GM19025 (cell line): ENCODE data around the gene NEURL3.
A peak's percentile ranks its signal among the peaks of the same experiment; 100 is the strongest.
"Not testable (repeated sequence)": the region's sequence is repeated elsewhere in the genome, so short reads cannot be mapped to it uniquely, and the experiment has no call there.

Source experiments
- ATAC-seq: cut with Tn5 transposase; IDR thresholded peaks from one replicate; pipeline ENCODE4 v1.9.1; 2021; ENCODE audit warnings: mild to moderate bottlenecking, low read depth, moderate library complexity; ENCODE audit not compliant: unreplicated experiment

NEURL3 gene

DNA sequence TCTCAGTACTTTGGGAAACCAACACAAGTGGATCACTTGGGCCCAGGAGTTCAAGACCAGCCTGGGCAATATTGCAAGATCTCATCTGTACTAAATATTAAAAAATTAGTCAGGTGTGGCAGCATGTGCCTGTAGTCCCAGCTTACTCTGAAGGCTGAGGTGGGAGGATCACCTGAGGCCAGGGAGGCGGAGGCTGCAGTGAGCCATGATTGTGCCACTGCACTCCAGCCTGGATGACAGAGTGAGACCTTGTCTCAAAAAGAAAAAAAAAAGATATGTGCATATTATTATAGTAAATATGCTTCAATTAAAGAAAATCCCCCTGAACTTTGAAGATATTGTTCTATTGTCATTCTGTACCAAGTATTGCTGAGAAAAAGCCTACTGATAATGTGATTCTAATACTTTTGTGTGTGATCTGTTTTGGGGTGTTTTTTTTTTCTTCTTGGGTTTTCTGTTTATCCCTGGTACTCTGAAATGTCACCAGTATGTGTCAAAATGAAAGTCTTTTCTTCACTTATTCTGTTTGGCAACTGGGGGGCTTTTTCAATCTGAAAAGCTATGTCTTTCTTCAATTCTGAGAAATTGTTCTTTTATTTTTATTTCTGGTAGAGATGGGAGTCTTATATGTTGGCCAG, 13.2 kb downstream of the NEURL3 start:
- ATAC-seq = no peak

DNA sequence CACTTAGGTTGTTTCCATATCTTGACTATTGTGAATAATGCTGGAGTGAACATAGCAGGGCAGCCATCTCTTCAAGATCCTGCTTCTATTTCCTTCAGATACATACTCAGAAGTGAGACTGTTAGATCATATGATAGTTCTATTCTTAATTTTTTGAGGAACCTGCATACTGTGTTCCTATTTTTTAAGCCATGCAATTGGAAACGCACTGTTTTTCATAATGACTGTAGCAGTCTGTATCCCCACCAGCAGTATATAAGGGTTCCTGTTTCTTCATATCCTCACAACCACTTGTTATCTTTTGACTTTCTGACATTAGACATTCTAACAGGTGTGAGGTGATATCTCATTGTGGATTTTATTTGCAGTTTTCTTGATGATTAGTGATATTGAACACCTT, 15.5 kb downstream of the NEURL3 start:
- ATAC-seq = no peak

DNA sequence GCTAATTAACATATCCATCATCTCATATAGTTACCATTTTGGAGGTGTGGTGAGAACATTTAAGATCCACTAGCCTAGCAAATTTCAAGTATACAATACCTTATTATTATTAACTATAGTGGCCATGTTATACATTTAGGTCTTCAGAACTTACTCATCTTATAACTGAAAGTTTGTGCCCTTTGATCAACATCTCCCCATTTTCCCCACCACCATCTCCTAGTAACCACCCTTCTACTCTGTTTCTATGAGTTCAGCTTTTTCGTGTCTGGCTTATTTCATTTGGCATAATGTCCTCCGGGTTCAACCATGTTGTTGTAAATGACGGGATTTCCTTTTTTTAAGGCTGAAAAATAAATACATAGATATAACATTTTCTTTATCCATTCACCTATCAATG, 15.9 kb downstream of the NEURL3 start:
- ATAC-seq = no peak

DNA sequence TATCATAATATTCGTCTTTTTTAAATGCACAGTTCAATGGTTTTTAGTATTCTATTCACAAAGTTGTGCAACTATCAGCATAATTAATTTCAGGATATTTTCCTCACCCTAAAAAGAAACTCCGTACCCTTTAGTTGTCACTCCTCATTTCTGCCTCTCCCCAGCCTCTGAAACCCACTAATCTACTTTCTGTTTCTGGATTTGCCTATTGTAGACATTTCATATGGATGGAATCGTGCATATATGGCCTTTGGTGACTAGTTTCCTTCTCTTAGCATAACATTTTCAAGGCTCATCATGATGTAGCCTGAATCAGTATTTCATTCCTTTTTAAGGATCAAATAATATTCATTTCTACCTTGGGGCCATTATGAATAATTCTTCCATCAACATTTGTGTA, 18.5 kb downstream of the NEURL3 start:
- ATAC-seq = no peak

DNA sequence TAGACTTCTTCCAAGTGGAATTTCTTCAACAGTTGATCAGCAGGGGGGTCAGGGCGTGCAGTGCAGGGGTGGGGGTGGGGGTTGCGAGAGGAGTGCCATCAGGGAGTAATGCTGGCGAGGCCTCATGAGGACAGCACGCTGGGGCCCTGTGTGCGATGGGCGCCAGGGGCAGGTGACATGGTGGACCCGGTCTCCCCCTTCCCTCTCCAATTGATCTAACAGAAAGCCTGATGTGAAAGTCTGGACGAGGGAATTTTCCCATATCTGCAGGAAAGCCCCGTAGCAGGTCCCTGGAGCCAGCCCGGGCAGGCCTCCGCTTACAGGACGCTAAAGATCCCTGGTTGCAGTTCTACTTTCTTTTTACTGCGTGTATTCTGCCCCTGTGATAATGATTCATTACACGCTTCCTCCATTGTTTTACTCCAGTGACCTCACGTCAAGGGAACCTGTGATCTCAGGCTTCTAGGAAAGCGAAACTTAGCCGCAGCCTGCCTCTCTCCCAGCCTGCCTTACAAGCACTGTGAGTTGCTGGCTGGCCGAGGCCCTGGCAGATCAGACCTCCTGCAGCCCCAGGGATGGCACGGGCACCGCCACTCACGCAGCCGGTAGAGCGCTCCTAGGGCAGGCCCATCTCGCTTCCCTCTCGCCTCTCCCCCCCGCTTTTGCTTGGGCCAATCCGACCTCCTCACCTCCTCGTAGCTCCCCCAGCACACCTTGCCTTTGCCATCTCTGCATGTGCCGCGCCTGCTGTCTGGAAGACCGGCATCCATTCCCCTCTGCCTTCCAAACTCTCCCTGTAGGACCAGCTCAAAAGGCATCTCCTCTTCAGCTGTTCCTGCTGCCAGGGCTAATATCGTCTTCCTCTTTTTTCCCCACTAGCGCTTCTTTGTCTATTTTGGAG, 19.2 kb downstream of the NEURL3 start:
- peak; percentile 90 for ATAC-seq

DNA sequence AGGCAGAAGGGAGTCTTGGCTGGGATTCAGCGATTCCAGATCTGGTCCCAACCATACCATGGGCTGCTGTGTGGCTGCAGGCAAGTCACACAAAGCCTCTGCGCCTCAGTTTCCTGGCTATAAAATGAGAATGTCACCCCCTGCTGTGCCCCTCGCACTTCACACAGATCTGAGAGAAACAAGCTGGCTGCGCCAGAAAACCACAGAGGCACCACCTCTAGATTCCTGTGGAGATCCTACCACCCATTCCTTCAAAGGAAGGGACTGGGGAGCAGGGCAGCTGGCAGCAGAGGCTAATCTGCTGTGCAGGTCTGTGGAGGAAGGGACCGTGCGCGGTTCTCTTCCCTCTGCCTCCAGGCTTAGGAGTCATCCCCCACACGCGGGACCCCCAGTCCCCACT, 19.8 kb downstream of the NEURL3 start:
- ATAC-seq = no peak

DNA sequence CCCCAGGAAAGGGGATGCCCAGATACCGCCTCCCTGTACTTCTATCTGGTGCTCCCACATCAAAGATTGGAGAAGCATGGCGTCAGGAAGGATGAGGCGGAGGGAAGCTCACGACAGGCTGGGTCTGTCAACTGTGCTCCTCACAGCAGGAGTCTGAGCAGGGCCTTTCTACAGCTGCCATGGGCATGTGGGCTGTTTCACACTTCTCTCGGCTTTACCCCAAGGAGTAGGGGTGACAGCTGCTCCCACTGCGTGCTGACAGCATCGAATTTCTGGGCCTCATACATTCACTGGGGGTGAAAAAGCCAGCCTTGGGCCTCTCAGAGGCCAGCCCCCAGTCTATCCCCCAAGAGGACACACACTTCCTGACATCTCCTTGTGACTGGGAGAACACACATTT, 21.1 kb downstream of the NEURL3 start:
- no peak for ATAC-seq

DNA sequence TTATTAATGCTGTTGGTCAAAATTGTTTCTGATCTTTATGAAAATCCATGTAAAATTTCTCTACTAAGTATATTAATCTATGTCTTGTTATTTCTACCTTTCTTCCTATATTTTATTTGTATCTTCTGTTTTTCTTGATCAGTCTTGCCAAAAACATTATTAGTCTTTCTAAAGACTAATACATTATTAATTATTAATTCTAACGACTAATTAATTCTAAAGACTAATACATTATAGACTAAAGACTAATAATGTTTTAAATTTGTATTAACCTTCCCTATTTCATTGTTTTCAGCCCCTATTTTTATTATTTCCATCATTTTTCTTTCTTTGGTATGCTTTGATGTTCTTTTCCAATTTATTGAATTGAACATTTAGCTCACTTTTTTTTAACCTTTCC, 27.7 kb downstream of the NEURL3 start:
- ATAC-seq = no peak

DNA sequence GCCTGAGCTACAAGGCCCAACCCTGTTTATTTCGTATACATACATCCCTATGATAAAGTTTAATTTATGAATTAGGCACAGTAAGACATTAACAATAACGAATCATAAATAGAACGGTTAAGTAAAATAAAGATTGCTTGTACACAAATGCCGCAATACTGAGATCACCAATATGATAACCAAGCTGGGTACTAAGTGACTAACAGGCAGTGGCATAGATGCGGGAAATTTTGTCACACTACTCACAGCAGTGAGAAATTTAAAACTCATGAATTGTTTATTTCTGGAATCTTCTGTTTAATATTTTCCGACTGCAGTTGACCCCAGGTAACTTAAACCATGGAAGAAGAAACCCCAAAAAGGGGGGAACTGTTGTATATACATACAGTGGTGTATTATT, 33.4 kb downstream of the NEURL3 start:
- no peak for ATAC-seq

DNA sequence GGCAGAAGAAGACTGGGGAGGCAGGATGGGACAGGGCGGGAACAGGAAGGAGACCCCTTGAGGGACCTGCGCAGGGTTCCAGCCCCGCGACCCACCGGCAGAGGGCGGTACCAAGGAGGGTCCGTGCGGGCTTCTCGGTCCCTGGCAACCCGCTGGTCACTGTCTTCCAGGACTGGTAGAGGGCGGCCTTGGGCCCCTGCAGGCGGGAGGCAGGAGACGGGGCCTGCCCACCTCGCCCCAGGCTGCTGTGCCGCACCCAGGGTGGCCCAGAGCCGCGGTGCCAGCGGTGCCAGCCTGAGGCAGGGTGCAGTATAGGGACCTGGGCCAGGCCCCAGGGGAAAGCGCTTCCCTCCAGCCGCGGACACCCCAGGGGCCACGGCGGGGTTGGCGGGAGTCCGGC, 34.5 kb downstream of the NEURL3 start:
- ATAC-seq = peak; percentile 69

DNA sequence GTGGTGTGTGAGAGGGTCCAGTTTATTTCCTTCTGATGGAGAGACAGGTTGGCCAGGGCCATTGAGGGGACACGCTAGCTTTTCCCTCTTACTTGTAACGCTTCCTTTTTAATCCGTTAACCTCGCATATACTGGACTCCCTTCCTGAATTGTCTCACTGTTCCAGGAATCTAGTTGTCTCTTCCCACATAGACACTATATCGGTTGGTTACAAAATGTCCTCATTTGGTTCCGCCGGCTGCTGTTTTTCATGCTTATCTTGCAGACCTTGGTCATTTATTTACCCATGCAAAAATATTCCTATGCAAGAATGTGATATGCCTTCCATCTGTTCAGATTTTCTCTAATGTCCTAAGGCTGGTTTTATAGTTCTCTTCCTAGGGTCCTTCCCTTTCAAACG, 35.0 kb downstream of the NEURL3 start:
- no peak for ATAC-seq

DNA sequence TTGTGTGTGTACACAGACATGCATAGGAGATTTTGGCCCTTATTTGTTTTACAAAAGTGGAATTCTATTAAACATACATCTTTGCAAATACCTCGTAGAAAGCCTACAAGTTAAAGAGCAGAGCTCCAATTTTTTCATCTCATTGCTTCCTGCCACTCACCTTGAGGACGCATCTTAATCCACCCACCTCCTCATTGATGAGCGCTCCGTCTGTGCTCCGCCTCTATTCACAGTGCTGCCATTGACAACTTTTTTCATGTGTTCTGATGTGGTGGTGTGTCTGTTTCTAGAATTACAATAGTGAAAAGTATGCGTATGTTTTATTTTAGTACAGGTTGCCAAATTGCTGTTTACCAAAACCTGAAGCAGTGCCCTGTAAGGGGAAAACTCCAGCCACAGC, 36.3 kb downstream of the NEURL3 start:
- no peak for ATAC-seq

DNA sequence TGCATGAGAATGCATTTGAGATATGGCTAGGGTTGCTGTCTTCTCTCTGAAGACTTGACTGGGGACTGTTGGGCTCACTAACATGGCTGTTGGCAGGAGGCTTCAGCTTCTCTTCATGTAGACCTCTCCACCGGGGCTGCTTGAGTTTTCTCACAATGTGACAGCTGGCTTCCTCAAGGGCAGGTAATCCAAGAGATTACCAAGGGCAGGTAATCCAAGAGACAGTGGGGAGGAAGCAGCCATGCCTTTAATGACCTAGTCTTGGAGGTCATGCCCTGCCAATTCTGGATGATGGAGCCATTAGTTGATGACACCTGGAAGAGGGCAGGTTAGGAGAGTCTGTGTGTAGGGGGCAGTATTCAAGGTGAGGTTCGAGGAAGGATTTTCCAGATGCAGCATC, 40.5 kb downstream of the NEURL3 start:
- ATAC-seq = no peak

DNA sequence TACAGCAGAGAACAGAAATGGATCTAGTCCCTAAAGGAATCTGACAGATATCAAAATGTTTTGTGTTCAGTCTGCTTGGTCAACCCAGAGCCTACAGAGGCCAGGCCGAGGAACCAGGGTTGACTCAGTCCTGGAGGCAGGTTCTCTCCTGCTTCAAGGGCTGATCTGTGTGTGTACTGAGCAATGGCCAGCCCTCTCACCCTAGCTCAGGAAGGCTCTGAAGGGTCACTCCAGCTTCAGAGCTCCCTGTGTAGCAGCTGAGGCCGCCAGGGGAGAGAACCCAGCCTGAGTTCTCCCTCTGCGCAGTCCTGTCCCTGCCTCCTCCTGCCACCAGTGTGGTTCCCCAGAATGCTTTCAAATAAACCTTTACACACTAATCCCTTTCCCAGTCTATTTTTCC, 41.1 kb downstream of the NEURL3 start:
- ATAC-seq = no peak

DNA sequence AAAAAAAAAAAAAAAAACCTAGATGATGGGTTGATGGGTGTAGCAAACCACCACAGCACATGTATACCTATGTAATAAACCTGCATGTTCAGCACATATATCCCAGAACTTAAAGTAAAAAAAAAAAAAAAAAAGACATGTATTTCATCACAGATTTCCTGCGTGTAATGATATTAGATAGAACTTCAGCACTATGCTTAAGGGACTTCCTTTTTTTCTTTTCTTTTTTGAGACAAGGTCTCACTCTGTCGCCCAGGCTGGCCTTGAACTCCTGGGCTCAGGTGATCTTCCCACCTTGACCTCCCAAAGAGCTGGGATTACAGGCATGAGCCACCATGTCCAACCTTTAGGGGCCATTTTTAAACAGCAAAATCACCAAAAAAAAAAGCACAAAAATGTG, 42.0 kb downstream of the NEURL3 start:
- ATAC-seq = no peak

DNA sequence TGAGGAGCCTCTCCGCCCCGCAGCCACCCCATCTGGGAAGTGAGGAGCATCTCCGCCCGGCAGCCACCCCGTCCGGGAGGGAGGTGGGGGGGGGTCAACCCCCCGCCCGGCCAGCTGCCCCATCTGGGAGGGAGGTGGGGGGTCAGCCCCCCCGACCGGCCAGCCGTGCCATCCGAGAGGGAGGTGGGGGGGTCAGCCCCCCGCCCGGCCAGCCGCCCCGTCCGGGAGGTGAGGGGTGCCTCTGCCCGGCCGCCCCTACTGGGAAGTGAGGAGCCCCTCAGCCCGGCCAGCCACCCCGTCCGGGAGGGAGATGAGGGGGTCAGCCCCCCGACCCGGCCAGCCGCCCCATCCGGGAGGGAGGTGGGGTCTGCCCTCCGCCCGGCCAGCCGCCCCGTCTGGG, 43.5 kb downstream of the NEURL3 start:
- not testable (repeated sequence) for ATAC-seq

DNA sequence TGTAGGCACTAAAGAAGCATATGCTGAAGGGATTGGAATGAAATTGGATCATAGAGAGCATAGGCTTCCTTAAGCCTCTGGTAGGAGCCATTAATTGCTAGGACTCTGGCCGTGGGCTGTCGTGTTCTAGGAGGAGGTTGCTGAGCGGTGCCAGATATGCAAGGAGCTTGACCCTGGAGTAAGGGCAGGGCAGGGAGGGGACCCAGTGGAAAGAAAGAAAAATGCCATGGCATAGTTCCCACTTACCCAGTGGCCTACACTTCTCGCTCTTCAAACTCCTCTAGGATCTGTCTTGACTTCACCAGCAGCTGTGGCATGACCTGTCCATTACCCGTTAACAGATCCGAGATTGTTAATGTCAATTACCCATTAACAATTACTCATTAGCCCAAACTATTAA, 53.1 kb downstream of the NEURL3 start:
- no peak for ATAC-seq

DNA sequence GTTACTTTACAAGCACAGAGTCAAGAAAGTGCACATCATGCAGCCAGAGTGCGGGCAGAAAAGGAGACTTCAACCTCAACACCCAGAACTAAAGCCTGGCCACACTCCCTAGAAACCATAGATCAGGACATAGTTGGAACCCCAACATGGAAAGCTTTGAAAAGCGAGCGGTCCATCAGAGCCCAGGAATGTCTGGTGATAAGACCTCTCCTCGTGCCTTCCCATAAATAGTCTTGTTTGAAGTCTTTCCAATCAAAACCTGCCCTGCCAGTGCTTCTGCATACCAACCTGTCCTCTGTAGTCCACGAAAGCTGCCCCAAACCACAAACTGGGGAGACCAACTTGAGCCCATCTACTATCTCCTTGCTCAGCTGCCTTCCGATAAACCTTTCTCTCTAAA, 55.5 kb downstream of the NEURL3 start:
- ATAC-seq = no peak

DNA sequence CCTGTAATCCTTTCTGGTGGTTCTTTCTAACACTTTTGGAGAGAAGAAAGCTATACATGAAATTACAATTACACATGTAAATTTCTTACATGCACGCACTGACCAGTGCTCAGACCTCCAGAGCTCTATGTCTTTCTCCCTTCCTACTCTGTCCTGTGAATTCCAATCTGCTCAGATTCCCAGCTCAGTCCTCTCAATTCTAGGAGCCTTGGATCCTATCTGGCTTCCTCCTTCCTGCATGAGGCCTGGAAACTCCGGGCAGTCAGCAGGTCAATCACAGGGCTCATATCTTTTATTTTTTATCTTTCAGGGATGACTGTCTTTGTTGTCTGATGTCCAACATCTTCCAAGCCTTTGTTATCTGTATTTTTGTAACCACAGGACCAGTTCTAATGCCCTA, 56.0 kb downstream of the NEURL3 start:
- ATAC-seq = no peak

DNA sequence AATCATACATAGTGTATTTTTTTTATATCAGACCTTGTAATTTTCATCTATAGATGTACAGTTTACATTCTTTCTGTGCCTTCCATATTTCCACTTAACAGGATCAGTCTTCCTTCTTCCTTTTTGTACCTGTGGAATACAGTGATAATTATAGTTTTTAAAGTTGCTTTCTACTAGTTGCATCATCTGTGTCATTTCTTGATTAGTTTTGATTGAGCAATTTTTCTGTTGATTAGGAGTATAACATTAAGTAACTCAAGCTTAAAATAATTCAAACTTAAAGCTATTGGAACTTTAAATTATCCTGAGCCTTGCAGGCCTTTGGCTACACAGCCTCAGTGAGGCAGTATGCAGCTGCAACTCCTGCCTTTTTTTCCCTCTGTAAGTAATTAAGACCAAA, 57.4 kb downstream of the NEURL3 start:
- no peak for ATAC-seq
